ENCODE measurements around the gene KRT73.

KRT73 gene

GRCh38 chr12:52633383-52633782, 15.0 kb upstream of the KRT73 start:
- ChIA-PET POLR2A (no interaction called here), CTCF (no interaction called here)
- TF ChIP-seq L3MBTL2 (conservative IDR thresholded peaks at IDR 0.05) (no peak), FOXK2 (IDR thresholded peaks at IDR 0.05) (no peak), ELF4 (IDR thresholded peaks at IDR 0.05) (no peak), CTBP1 (IDR thresholded peaks at IDR 0.05; ENCODE audit: borderline replicate concordance) (no peak), TARDBP (IDR thresholded peaks at IDR 0.05) (no peak), NFRKB (IDR thresholded peaks at IDR 0.05) (no peak)
- DNase-seq (ENCODE audit: extremely low spot score): no peak

- TF ChIP-seq L3MBTL2 (conservative IDR thresholded peaks at IDR 0.05): no peak
- TF ChIP-seq FOXA1 (IDR thresholded peaks at IDR 0.05): no peak
- no peak for TF ChIP-seq CTBP1 (IDR thresholded peaks at IDR 0.05; ENCODE audit: borderline replicate concordance)
- no peak for TF ChIP-seq TARDBP (IDR thresholded peaks at IDR 0.05)
- no peak for TF ChIP-seq LEF1 (IDR thresholded peaks at IDR 0.05; ENCODE audit: borderline replicate concordance)
- TF ChIP-seq HDGF (IDR thresholded peaks at IDR 0.05; ENCODE audit: borderline replicate concordance): no peak
- no peak for TF ChIP-seq ELF4 (IDR thresholded peaks at IDR 0.05)
- TF ChIP-seq BHLHE40 (IDR thresholded peaks at IDR 0.05; ENCODE audit: borderline replicate concordance): no peak
- no peak for TF ChIP-seq PKNOX1 (IDR thresholded peaks at IDR 0.05)
- TF ChIP-seq SUZ12 (IDR thresholded peaks at IDR 0.05): no peak
- no peak for TF ChIP-seq NFRKB (IDR thresholded peaks at IDR 0.05)
- TF ChIP-seq ZNF384 (IDR thresholded peaks at IDR 0.05): no peak
- POLR2A ChIA-PET: no interaction called here
- CTCF ChIA-PET: no interaction called here
- DNase-seq (ENCODE audit: extremely low spot score): no peak
These were observed 14.3 kb upstream of the KRT73 start for GRCh38 chr12:52632656-52633055.

GRCh38 chr12:52631676-52632459, 13.5 kb upstream of the KRT73 start:
- TF ChIP-seq PKNOX1 (IDR thresholded peaks at IDR 0.05): no peak
- TF ChIP-seq FOXK2 (IDR thresholded peaks at IDR 0.05): no peak
- no peak for TF ChIP-seq NFRKB (IDR thresholded peaks at IDR 0.05)
- TF ChIP-seq CTBP1 (IDR thresholded peaks at IDR 0.05; ENCODE audit: borderline replicate concordance): no peak
- POLR2A ChIA-PET: no interaction called here
- DNase-seq (ENCODE audit: extremely low spot score): no peak
- CTCF ChIA-PET: no interaction called here

- TF ChIP-seq HDGF (IDR thresholded peaks at IDR 0.05; ENCODE audit: borderline replicate concordance) (no peak), SP1 (IDR thresholded peaks at IDR 0.05) (no peak), FOXA1 (IDR thresholded peaks at IDR 0.05) (no peak), PKNOX1 (IDR thresholded peaks at IDR 0.05) (no peak), ELF4 (IDR thresholded peaks at IDR 0.05) (no peak), FOXM1 (IDR thresholded peaks at IDR 0.05; ENCODE audit: borderline replicate concordance) (no peak), LEF1 (IDR thresholded peaks at IDR 0.05; ENCODE audit: borderline replicate concordance) (no peak), SUZ12 (IDR thresholded peaks at IDR 0.05) (no peak), L3MBTL2 (conservative IDR thresholded peaks at IDR 0.05) (no peak), ZNF384 (IDR thresholded peaks at IDR 0.05) (no peak), FOXK2 (IDR thresholded peaks at IDR 0.05) (no peak), TARDBP (IDR thresholded peaks at IDR 0.05) (no peak), CTBP1 (IDR thresholded peaks at IDR 0.05; ENCODE audit: borderline replicate concordance) (no peak), NFRKB (IDR thresholded peaks at IDR 0.05) (no peak), BHLHE40 (IDR thresholded peaks at IDR 0.05; ENCODE audit: borderline replicate concordance) (no peak), ARNT (IDR thresholded peaks at IDR 0.05) (no peak)
- POLR2A ChIA-PET: no interaction called here
- DNase-seq (ENCODE audit: extremely low spot score): no peak
- CTCF ChIA-PET: no interaction called here
These were observed 12.9 kb upstream of the KRT73 start for GRCh38 chr12:52631264-52631663.

GRCh38 chr12:52630599-52631200, 12.3 kb upstream of the KRT73 start:
- CTCF ChIA-PET: no interaction called here
- TF ChIP-seq SP1 (IDR thresholded peaks at IDR 0.05) (no peak), NFRKB (IDR thresholded peaks at IDR 0.05) (no peak), TARDBP (IDR thresholded peaks at IDR 0.05) (no peak), FOXA1 (IDR thresholded peaks at IDR 0.05) (no peak), FOXK2 (IDR thresholded peaks at IDR 0.05) (no peak), ARNT (IDR thresholded peaks at IDR 0.05) (no peak), PKNOX1 (IDR thresholded peaks at IDR 0.05) (no peak), BHLHE40 (IDR thresholded peaks at IDR 0.05; ENCODE audit: borderline replicate concordance) (no peak)
- POLR2A ChIA-PET: no interaction called here
- no peak for DNase-seq (ENCODE audit: extremely low spot score)

GRCh38 chr12:52630008-52630500, 11.7 kb upstream of the KRT73 start:
- no peak for DNase-seq (ENCODE audit: extremely low spot score)
- POLR2A ChIA-PET: no interaction called here
- CTCF ChIA-PET: no interaction called here
- TF ChIP-seq TARDBP (IDR thresholded peaks at IDR 0.05) (no peak), PKNOX1 (IDR thresholded peaks at IDR 0.05) (no peak), ELF4 (IDR thresholded peaks at IDR 0.05) (no peak), BHLHE40 (IDR thresholded peaks at IDR 0.05; ENCODE audit: borderline replicate concordance) (no peak)

Measured in HEK293T (cell line).